HG03060 (cell line): ENCODE results near the gene PHLDB3.
"Not testable (repeated sequence)": the region's sequence is repeated elsewhere in the genome, so short reads cannot be mapped to it uniquely, and the experiment has no call there.

Experiments
- ATAC-seq: cut with Tn5 transposase; IDR thresholded peaks from one replicate; pipeline ENCODE4 v1.9.1; 2021; ENCODE audit warnings: low read depth, moderate number of reproducible peaks; ENCODE audit not compliant: unreplicated experiment

Gene PHLDB3

DNA sequence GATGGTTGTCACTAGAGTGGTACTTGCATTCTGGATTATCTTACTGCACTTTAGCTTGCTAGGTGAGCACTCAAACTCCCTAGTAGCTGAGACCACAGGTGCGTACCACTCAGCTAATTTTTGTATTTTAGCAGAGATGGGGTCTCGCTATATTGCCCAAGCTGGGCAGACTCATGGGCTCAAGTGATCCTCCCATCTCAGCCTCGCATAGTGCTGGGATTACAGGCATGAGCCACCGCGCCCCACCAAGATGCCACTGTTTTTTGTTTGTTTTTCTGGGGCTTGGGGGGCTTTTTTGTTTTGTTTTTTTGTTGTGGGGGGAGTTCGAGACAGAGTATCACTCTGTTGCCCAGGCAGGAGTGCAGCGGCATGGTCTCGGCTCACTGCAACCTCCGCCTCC lies 56.9 kb downstream of the PHLDB3 start:
- no peak for ATAC-seq

- no peak for ATAC-seq
Measured at GRCh38 chr19:43446746-43447489, 57.6 kb downstream of the PHLDB3 start.

GRCh38 chr19:43445426-43445825 lies 59.1 kb downstream of the PHLDB3 start:
- ATAC-seq, result no peak

DNA sequence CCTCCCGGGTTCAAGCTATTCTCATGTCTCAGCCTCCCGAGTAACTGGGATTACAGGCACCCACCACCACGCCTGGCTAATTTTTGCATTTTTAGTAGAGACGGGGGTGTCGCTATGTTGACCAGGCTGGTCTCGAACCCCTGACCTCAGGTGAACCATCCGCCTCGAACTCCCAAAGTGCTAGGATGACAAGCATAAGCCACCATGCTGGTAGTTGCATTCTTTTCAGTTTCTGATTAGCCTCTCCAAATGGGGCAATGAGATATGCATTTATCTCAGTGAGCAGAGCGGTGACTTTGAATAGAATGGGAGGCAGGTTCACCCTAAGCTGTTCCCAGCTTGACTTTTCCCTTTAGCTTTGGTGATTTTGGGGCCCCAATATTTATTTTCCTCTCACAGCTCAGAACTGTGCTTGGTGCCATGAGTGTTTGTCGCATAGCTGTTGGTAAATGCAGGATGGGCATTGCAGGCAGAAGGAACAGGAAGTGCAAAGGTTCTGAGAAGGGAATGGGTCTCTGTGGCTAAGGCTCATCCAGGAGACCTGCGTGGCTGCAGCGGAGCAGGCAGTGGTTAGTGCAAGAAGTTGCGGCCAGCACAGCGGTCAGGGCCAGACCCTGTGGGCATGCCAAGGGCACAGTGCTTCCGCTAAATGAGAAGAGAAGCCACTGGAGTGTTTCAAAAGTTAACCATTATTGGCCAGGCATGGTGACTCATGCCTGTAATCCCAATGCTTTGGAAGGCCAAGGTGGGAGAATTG lies 59.8 kb downstream of the PHLDB3 start:
- no peak for ATAC-seq

DNA sequence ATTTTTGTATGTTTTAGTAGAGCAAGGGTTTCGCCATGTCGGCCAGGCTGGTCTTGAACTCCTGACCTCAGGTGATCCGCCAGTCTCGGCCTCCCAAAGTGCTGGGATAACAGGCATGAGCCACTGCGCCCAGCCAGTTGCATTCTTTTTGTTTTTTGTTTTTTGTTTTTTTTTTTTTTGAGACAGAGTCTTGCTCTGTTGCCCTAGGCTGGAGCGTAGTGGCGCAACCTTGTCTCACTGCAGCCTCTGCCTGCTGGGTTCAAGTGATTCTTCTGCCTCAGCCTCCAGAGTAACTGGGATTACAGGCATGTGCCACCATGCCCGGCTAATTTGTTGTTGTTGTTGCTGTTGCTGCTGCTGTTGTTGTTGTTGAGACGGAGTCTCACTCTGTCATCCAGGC lies 60.5 kb downstream of the PHLDB3 start:
- ATAC-seq, result not testable (repeated sequence)

- ATAC-seq, result no peak
Measured at GRCh38 chr19:43441716-43442115, 62.8 kb downstream of the PHLDB3 start.

- ATAC-seq, result no peak
Measured at GRCh38 chr19:43439709-43440063, 64.9 kb downstream of the PHLDB3 start.

DNA sequence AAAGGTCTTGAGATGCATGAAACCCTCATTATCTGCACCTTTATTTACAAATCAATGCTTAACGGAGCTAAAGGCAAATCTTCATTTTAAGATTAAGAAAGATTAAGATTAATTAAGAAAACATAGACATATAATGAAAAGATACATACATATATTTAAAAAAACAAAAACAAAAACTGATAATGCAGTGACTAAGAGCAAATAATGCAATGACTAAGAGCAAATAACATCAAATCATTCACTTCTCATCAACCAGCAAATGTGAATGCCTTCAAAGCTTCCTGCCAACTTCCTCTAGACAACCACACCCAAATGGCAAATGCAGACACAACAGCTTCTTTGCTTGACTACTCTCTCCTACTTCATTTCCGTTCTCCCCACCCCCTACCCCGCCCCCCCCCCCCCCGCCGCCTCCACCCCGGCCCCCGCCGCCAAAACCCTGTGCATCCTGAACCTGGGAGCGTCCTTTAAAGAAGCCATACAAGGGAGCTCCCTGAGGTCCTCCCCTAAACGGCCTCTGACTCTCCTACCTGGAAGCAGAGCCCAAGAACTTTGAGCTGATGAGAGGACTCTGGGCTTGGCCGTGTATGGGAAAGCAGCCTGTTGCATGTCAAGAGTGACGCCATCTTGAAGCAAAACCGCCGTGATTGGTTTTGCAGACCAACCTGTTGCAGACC lies 65.4 kb downstream of the PHLDB3 start:
- no peak for ATAC-seq

DNA sequence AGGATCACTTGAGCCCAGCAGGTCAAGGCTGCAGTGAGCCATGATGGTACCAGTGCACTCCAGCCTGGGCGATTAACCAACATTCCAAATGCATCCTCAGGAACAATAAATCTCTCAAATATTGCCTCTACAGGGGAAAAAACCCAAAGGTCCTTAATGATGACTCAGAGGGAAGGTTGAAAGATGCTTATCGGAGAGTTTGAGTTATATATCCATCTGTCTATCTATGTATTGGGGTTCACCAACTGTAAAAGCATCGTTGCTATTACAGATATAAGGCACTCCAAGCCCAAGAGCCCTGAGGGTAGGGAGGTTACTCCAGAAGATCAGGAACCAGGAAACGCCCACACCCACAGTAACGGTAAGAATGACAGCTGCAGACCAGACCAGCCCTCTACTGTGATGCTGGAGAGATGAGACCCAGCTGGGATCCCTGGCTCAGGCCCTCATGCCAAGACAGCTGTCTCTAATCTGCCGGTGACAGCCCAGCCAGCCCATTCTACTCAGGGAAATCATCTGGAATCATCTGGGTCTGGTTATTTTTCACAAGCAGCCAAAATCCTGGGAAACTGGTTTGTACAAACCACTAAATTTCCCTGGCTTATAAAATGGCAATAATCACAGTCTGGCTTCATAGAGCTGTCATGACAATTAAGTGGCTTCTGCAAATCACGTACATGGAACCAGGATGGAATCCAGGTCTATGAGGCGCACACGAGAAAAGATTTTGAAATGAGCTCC lies 66.1 kb downstream of the PHLDB3 start:
- ATAC-seq, result no peak

GRCh38 chr19:43437712-43438111 lies 66.8 kb downstream of the PHLDB3 start:
- no peak for ATAC-seq

DNA sequence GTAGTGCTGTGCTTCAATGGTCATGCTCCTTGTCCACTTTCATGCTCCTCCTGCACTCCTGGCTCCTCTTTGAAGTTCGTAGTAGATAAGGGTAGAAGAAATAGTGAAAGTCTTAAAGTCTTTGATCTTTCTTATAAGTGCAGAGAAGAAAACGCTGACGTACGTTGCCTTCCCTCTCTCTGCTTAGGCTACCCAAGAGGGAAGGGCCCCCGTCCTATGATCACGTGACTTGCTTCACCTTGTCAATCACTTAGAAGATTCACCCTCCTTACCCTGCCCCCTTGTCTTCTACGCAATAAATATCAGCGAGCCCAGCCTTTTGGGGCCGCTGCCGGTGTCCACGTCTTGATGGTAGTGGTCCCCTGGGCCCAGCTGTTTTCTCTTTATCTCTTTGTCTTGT lies 67.3 kb downstream of the PHLDB3 start:
- not testable (repeated sequence) for ATAC-seq

DNA sequence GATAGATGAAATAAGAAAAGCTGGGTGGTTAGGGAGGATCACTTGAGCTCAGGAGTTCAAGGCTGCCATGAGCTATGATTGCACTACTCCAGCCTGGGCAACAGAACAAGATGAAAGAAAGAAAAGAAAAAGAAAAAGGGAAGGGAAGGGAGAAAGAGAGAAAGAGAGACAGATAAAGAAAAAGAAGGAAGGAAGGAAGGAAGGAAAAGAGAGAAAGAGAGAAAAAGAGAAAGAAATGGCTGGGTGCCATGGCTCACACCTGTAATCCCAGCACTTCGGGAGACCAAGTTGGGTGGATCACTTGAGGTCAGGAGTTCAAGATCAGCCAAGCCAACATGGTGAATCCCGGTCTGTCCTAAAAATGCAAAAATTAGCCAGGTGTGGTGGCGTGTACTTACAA lies 68.8 kb downstream of the PHLDB3 start:
- ATAC-seq, result no peak

GRCh38 chr19:43433689-43434088 lies 70.9 kb downstream of the PHLDB3 start:
- no peak for ATAC-seq

DNA sequence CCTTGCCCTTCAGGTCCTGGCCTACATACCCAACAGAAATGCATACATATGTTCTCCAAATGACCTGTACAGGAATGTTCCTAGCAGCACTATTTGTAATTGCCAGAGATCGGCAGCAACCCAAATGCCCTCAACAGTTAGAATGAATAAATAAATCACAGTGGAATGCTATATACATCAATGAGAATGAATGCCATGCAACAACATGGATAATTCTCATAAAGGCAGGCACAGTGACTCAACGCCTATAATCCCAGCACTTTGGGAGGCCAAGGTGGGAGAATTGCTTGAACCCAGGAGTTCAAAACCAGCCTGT lies 71.2 kb downstream of the PHLDB3 start:
- ATAC-seq, result no peak

- ATAC-seq, result no peak
Measured at GRCh38 chr19:43430976-43431375, 73.6 kb downstream of the PHLDB3 start.

- ATAC-seq, result no peak
Measured at GRCh38 chr19:43430142-43430710, 74.3 kb downstream of the PHLDB3 start.

DNA sequence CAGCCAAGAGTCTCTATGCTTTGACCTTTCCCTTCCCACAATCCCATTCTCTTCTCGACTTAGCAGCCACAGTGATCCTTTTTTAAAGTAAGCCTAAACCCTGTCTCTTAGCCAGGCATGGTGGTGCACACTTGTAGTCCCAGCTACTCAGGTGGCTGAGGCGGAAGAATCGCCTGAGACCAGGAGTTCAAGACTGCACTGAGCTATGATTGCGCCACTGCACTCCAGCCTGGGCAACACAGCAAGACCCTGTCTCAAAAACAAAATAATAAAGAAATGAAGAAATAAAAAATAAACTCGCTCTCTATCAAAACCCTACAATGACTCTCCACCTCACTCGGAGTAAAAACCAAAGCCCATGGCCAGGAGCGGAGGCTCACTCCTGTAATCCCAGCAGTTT lies 75.2 kb downstream of the PHLDB3 start:
- ATAC-seq, result no peak

GRCh38 chr19:43425567-43426392 lies 78.8 kb downstream of the PHLDB3 start:
- ATAC-seq, result no peak
